Measurements from ENCODE around the gene KRTAP10-7.

DNA sequence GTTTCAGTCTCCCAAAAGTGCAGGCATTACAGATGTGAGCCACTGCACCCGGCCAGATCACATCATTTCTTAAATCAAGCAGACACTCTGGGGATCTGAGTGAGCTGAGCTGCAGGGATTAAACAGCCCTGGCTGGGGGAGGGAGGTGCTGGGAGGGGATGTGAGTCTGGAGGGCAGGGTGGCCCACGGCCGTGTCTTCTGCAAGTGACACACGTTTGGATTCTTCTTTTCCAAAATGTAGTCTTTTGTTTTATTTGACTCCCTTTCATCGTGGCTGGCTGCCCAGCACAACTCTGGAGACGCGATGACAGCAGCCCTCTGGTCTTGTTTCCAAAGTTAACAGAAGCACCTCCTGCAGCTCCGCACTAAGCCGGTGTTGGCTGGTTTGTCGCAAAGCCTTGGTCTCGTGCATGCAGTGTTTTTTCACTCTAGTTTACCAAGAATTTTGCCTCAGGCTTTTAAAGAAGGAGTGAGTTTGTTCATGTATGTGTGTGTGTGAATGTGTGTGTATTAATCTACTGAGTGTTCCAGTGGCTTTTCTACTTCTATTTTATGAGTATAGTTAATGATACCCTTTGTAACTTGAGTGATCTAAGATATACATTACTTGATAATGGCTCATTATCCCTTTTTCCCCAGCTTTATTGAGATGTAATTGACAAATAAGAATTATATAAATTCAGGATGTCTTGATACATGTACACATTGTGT, 17.2 kb upstream of the KRTAP10-7 start:
- TF ChIP-seq POLR2A (IDR thresholded peaks at IDR 0.05) = no peak
- TF ChIP-seq, protein P1, sequence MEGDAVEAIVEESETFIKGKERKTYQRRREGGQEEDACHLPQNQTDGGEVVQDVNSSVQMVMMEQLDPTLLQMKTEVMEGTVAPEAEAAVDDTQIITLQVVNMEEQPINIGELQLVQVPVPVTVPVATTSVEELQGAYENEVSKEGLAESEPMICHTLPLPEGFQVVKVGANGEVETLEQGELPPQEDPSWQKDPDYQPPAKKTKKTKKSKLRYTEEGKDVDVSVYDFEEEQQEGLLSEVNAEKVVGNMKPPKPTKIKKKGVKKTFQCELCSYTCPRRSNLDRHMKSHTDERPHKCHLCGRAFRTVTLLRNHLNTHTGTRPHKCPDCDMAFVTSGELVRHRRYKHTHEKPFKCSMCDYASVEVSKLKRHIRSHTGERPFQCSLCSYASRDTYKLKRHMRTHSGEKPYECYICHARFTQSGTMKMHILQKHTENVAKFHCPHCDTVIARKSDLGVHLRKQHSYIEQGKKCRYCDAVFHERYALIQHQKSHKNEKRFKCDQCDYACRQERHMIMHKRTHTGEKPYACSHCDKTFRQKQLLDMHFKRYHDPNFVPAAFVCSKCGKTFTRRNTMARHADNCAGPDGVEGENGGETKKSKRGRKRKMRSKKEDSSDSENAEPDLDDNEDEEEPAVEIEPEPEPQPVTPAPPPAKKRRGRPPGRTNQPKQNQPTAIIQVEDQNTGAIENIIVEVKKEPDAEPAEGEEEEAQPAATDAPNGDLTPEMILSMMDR (IDR thresholded peaks at IDR 0.05) = no peak
